Measurements from ENCODE around the gene STING1.

DNA sequence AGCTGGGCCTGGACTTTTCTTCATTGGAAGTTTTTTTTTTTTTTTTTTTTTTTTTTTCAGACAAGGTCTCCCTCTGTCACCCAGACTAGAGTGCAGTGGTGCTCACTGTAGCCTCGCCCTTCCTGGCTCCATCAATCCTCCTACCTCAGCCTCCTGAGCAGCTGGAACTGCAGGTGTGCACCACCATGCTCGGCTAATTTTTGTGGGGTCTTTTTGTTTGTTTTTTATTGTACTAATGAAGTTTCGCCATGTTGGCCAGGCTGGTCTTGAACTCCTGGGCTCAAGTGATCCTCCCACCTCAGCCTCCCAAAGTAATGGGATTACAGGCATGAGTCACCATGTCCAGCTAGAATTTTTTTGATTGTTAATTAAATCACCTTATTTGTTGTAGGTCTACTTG lies 46.9 kb downstream of the STING1 start:
- TF ChIP-seq CTCF (IDR thresholded peaks at IDR 0.05) = no peak
- TF ChIP-seq POLR2A (IDR thresholded peaks at IDR 0.05) = no peak

Measured in body of pancreas (tissue), 4 donors.